HG03457 (cell line): Measurements from ENCODE around the gene PSME3IP1.
"Not testable (repeated sequence)": the region's sequence is repeated elsewhere in the genome, so short reads cannot be mapped to it uniquely, and the experiment has no call there.

Experiments used
- ATAC-seq: cut with Tn5 transposase; IDR thresholded peaks from one replicate; pipeline ENCODE4 v1.9.1; 2021; ENCODE audit warnings: moderate number of reproducible peaks; ENCODE audit not compliant: unreplicated experiment

Gene PSME3IP1

DNA sequence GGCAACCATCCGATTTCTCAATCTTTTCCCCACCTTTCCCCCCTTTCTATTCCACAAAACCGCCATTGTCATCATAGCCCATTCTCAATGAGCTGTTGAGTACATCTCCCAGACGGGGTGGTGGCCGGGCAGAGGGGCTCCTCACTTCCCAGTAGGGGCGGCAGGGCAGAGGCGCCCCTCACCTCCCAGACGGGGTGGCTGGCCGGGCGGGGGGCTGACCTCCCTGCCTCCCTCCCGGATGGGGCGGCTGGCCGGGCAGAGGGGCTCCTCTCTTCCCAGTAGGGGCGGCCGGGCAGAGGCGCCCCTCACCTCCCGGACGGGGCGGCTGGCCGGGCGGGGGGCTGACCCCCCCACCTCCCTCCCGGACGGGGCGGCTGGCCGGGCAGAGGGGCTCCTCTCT, 14.5 kb upstream of the PSME3IP1 start:
- ATAC-seq: not testable (repeated sequence)

DNA sequence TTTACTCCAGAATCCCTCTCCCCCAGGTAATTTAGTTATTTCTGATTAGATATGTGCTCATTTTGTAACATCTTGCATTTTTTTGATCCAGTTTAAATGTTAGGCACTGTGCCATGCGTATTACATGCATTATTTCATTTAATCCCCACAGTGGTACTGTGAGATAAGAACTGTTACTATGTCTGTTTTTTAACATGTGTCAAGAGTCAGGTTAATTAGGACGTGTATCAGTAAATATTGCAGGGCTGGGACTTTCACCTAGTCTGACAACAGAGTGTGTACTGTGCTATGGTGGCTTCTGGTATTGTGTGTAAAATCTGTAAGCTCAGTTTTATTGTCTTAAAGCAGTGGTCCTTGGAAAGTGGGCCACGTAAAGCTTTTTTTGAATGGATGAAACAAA, 10.9 kb upstream of the PSME3IP1 start:
- no peak for ATAC-seq

DNA sequence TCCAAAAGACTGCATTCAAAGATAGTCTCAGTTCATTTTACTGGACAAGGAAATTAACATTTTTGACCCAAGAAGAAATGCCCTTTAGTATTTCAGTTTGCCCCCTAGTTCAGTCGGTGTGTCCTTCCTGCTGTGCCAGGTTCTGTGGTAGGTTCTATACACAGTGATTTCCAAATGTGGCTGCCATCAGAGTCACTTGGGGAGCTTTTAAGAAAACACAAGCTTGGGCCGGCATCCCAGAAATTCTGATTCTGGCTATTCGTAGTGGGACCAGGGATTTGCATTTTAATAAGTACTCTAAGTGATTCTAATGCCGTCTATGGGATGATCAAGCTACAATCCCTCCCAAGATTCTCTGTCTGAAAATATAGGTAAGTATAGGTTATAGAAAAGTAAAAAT, 10.4 kb upstream of the PSME3IP1 start:
- no peak for ATAC-seq

DNA sequence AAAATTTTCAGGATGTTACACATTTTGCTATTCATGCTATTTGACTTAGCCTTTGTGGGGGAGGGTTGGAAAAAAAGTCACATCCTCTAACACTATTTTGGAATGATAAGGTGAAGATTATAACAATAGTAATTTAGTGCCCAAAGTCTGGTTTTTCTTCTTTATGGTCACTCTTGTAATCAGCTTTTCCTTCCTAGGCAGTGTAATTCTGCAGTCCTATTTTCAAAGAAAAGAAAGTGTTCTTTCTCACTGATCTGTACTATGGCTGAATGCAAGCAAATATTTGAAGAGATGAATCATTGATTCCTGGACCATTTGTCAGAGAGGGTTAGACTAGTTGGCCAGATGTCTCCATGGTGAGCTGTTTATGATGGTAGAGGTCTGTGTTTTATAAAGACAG, 8.7 kb upstream of the PSME3IP1 start:
- no peak for ATAC-seq

DNA sequence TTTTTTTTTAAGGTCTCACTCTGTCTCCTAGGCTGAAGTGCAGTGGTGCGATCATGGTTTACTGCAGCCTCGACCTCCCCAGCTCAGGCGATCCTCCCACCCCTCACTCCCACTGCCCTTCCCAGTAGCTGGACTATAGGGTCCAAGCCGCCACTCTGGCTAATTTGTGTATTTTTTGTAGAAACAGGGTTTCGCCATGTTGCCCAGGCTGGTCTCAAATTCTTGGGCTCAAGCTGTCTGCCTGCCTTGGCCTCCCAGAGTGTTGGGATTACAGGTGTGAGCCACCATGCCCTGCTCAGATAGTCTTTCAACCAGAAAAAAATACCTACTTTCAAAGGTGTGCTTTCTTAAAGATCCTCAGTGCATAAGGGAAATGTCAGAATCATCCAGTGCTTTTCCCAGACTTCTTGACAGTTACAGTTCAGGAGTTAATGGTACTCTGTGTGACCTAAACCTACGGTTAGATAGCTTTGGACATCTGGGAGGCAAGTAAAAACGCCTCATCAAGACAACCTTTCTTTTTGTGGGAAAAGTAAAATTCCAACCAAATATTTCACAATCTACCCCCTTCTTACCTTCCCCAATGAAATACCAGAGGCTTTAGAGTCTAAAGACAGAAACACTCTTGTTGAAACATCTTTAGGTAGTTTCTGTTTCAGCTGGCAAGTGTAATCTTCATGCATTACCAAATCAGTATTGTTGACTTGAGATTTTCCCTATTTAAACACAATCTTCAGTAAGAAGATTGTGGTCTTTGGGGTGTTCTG, 7.1 kb upstream of the PSME3IP1 start:
- ATAC-seq: no peak

DNA sequence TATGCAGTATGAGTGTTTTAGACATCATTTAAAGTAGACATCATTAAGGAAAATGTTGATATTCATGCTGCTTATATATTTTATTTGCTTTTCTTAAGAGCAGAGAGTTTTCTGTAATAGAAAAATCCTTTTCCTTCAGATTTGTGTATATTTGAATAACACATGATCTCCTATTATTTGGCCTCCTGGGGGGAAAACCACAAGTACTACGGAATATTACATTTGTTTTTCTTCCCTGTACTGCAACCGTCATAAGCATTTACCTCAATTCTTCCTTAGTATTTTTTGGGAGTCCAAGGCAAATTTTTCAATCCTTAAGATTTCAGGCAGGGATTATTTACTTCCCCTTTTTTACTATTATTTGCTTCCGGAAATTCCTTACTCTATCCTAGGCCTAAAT, 6.3 kb upstream of the PSME3IP1 start:
- no peak for ATAC-seq

DNA sequence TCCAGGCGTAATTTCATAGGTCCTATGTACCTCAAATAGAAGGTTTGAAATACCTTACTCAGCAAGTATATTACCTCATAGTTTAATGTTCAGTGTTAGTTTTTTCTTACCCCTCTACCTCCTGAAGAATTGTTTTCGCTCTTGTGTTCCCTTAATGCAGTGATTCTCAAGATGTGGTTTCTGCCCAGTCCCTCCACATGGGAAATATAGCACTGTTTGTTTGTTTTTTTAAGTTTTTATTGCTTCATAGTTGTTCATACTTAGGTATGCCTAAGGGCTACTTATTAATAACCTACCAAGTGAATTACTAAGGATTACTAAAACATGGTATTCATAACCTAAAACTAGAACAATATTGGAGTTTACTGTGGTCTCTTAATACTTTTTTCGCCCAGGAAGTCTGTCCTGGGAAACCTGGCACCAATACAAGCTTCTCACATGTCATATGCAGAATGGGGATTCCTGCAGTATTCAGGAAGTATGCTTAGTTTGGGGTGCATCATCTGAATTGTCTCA, 5.3 kb upstream of the PSME3IP1 start:
- no peak for ATAC-seq

DNA sequence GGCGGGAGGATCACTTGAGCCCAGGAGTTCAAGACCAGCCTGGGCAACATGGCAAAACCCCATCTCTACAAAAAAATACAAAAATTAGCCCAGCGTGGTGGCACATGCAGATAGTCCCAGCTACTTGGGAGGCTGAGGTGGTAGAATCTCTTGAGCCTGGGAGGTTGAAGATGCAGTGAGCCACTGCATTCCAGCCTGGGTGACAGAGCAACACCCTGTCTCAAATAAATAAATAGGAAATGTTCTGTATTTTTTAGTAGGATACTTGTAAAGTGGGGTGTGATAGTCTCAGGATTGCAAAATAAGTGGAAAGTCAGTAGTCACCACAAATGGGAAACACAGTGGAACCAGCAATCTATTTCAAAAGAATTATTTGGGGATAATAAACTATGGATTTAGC, 4.3 kb upstream of the PSME3IP1 start:
- ATAC-seq: no peak

DNA sequence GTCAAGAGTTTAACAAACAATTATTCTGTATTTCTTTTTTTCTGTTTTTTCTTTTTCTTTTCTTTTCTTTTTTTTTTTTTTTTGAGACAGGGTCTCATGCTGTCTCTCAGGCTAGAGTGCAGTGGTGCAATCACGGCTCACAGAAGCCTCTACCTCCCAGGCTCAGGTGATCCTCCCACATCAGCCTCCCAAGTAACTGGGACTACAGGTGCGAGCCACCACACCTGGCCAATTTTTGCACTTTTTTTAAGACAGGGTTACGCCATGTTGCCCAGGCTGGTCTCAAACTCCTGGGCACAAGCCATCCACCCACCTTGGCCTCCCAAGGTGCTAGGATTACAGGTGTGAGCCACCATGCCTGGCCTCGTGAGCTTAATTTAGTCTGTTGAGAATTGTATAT, 3.7 kb upstream of the PSME3IP1 start:
- not testable (repeated sequence) for ATAC-seq

DNA sequence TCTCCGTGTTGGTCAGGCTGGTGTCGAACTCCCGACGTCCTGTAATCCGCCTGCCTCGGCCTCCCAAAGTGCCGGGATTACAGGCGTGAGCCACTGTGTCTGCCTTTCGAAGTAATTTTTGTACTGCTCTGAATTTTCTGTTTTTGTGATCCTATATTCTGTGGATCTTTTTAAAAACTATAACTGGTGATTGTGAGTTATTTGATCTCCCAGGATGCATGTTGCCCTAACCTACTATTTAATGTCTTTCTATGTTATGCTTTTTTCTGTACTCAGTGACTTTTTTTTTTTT, 2.8 kb upstream of the PSME3IP1 start:
- no peak for ATAC-seq

DNA sequence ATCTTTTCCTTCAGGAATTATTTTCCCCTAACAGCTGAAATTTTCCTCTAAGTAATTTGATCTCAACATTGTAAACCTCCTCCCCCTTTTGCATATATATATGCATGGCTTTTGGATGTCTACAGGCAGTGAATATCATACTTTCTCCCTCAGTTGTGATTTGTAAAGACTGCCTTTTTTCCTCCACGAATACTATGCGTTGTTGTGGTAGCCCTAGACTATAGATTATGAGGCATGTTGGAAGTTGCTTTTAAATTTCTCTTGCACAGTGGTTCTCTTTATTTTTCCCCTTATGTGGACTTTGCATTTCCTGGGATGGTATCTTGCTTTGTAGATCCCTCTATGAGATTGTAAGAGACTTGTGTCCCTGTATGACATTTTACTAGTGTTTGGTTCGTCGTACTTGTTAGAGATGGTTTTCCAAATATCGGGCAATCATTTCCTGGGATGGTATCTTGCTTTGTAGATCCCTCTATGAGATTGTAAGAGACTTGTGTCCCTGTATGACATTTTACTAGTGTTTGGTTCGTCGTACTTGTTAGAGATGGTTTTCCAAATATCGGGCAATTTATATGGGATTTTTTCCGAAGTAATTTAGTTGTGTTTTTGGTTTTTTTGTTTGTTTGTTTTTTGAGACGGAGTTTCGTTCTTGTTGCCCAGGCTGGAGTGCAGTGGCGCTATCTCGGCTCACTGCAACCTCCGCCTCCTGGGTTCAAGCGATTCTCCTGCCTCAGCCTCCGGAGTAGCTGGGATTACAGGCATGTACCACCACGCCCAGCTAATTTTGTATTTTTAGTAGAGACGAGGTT, 2.3 kb upstream of the PSME3IP1 start:
- ATAC-seq: not testable (repeated sequence)

DNA sequence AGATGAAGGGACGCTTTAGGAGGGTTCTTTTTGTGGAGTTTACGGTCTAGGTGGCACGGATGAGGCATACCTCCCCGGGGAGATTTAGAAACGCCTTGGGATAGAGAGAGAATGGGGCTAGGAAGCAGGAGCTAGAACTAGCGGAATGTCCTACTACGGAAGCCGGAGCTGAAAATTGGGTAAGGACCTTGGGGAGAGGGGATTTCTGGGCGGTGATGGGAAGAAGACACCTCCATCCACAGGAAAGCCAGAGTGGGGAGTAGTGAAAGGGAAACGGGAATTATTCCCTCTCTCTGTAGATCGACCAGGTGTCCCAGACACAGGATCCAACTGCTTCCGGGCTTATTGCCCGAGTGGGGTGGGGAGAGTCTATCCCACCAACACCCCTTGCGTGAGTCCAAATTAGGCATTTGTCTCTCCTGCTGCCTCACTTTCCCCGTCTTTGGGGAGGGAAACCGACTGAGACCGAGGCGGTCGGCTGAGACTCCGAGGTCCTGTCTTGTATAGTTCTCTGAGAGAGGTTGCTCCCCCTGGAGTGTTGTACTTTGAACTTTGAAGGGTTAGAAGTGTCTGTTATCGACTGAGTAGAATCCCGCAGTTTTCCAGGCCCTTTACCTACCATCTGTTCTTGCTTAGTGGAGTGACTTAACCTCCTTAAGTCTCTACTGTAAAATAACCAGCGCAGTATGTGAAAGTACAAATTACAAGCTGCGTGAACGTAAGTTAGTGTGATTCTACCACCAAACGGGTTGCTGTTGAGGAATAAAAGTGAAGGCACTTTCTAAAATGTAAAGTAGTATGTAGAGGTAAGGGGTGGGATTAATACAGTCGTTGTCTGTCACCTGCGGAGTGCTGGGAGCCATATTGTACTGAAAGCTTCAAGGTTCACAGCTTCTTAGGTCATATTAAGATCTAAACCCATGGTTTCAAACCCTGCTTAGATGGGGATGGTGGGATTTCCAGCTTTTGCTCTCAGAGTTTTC, 1.3 kb upstream of the PSME3IP1 start:
- ATAC-seq: no peak

DNA sequence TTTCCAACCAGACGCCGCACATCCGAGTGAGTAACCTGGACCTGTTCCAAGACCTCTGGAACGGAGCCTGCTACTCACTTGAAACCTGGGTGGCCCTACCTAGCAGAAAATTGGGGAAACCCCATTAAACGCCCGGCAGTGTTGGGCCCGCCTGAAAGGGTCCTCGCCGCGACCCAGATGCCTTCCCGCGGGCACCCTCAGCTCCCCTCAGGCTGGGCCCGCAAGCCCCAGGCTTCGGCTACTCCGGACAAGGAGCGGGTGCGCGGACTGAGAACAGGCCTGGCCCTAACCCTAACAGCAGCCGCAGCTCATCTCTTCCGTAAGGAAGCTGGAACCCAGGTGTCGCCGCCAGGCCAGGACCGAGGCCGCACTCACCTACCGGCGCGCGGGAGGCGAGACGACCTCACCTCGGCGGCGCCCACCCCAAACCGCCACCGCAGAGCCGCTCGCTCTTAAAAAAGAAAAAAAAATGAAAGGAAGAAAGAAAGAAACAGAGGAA, 344 bp downstream of the PSME3IP1 start:
- ATAC-seq: peak; percentile 29

DNA sequence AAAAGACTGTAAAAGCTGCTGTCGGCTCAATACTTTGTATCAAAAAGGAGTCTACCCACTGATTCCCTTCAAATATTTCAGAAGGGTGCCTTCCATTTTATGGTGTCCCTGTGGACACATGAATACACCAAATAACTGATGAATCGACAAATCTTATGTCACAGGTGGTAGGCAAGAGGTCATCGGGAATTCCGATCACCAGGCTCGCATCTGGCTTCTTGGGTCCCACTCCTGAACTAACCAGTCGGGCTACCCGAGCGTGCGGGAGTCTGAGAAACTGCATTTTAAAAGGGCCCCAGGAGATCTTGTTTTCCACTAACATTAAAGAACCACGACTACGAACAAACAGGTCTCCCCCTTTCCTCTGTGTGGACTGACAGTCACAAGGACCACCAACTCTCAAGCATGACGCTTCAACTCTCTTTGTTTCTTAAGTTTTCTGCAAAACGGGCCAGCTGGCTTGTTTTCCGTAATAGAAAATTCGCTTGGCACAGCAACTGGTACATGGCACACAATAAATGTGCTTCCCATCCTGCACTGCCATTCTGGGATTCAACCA, 873 bp downstream of the PSME3IP1 start:
- ATAC-seq: no peak

DNA sequence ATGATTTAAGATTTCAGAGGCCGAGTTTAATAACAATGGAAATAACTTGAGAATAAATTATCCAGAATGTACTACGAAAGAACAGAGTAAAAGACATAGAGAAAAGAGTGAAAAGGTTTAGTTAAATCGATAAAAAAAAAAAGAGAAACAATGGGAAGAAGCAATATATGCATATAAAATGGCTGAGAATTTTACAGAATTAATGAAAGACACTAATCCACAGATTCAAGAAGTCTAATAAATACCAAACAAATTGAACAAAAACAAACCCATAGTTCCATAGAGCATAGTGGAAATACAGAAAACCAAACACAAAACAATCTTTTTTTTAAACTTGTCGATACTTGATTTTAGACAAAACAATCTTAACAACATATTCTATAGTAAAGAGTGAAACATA, 1.7 kb downstream of the PSME3IP1 start:
- no peak for ATAC-seq

DNA sequence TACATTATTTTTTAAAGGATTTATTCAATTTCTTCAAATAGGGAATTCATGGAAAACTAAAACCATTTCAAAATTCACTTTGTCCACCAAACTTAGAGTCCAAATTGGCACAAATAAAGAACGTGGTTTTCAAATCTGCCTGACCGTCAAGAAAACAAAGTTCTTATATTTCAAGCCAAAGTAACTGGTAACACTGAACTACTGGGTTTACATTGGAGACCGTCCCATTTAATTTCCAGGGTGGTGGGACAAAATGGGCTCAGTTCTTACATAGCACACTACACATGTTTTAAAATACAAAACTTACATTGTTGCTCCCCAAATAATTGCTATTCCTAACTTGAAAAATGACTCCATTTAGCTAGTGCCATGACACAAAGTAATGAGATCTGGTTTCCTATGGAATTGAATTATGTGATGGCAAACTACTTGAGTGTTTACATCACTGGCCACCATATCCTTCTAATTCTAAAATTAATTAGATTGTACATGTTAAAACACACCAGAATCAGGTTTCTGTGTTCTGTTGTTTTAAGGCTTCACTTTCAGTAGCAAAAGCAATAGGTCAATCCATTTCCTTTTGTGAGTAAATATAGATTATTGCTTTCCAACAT, 6.5 kb downstream of the PSME3IP1 start:
- ATAC-seq: no peak

DNA sequence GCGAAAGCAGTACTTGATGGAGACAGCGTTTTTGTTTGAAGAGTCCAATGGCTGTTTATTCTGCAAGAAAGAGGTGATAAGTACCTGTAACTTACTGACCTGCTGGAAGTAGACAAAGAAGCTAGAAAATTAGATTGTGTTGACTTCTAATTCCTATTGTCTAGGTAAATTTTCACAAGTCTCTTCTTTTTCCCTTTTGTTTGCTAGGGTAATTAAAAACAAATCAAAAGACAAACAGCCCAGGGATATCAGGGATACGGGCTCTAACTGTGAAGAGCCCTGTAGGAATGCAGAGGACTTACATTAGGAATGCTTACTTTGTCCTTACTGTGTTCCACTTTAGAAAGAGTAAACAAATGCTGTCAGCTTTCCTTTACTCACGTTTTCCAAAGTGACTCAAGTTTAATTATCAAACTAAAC, 7.0 kb downstream of the PSME3IP1 start:
- ATAC-seq: no peak

DNA sequence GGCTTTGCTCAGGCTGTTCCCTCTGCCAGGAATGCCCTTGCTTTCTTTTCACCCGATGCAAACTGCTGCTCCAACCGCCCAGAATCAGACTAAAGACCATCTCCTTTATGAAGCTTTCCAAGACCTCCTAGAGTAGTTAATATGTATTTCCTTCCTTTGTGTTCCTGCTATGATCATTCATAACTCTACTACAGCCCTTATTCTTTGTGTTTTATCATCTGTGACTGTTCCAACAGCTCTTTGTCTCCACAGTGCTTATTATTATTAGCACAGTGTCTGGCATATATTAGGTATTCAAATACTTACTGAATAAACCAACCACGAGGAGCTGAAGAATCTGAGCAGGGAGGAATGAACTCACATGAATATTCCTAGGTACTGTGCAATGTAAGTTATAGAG, 7.6 kb downstream of the PSME3IP1 start:
- ATAC-seq: no peak

DNA sequence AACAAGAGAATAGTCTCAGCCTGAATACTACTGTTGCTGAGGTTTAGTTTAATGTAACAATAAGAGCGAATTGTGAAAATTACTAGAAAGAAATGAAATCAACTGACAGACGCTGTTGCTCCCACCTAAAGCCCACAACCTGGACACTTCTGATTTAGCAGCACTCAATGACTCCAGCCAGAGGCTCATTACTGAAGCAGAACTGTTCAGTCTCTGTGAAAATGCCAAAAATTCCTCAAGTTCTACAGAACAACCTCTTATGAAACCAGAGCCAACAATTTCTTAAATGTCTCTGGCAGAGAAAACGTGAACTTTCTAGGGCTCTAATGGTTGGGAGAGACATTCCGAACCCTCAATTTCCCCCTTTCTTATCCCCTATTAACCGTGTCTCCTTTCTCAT, 9.9 kb downstream of the PSME3IP1 start:
- no peak for ATAC-seq

DNA sequence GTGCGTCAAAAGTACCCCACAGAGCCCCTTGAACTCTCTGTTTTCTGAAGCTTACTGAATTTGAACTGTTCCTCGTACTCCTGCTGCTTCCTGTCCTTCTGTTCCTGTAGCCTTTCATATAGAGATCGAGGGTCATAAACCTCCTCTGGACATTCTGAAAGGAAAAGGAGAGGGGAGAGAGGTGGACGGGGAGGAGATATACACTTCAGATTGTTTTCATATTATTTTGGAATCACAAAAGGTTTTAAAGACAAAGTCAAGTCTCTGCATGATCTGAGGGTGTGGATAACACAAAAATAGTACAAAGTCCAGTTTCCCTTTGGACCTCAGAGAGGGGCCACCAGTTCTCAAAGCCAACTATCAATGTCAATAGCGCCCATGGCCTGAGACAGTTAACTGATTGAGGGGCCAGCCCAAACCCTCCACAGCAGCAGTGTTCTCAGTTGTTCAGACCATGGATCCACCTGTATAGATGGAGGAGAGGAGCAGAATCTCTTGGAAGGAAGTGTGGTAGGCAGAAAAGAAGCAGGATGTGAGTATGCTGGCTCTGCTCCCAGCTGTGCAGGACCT, 13.0 kb downstream of the PSME3IP1 start:
- ATAC-seq: no peak
